Mucosa of descending colon (tissue), 3 donors: ENCODE results near the gene CASP8. TPM values are rescaled to one million over a fixed set of nuclear protein-coding genes. Genes with fewer than 3 reads are reported as not detected.

Source experiments
- ATAC-seq: fragments of 200-7000 bp; cut with Tn5 transposase; one replicate; pipeline ENCODE4 v1.9.1; 2020; ENCODE audit warnings: mild to moderate bottlenecking, moderate library complexity
- DNase-seq, 3 donors: peaks; one replicate each; pipeline ENCODE4 v3.0.0-alpha.2; 2020
- H3K36me3 ChIP-seq: fragments of 200-600 bp; one replicate; pipeline ENCODE4 v1.8.0; 2021; ENCODE audit warnings: low read depth, mild to moderate bottlenecking
- H3K4me1 ChIP-seq: fragments of 200-600 bp; one replicate; pipeline ENCODE4 v1.8.0; 2021; ENCODE audit warnings: low read depth, mild to moderate bottlenecking
- H3K4me3 ChIP-seq: fragments of 200-600 bp; one replicate; pipeline ENCODE4 v1.8.0; 2021; ENCODE audit warnings: mild to moderate bottlenecking
- H3K9me3 ChIP-seq: fragments of 200-600 bp; one replicate; pipeline ENCODE4 v1.8.0; 2021; ENCODE audit warnings: mild to moderate bottlenecking
- CTCF ChIP-seq: fragments of 200-600 bp; IDR thresholded peaks from one replicate; pipeline ENCODE4 v1.8.0; 2022; ENCODE audit warnings: antibody characterized with exemption, mild to moderate bottlenecking
- intact Hi-C, 2 donors: fragments of 100-400 bp; cut with DNase I in 1 of 2; cut with micrococcal nuclease in 1 of 2; formaldehyde crosslinking; loops; one replicate each; pipeline versions ENCODE4 v1.11.0 to v1.11.1; 2022; cut with DNase I, micrococcal nuclease
- total RNA-seq, 3 donors: library from RNA; stranded (reverse); fragmentation: NEBNext Ultra II Directional in 2 of 3; extraction: Animal tissue kit (Norgen Biotek cat#: 25700) in 2 of 3; gene quantifications; one replicate each; pipeline versions ENCODE4 v1.2.1 to v1.2.4, GENCODE V29; 2021 to 2023
- donor health status: DM: no; HTN: no; CAD: no; lungs with moderate emphysema.
- donor health status: DM: no; HTN: no; CAD: no.
- donor health status: DM: no; HTN: yes; CAD: no.

CASP8 gene
- total RNA-seq, 3 donors from 2014 or later, result 38.4 to 49.8 (median 48.9) TPM

DNA sequence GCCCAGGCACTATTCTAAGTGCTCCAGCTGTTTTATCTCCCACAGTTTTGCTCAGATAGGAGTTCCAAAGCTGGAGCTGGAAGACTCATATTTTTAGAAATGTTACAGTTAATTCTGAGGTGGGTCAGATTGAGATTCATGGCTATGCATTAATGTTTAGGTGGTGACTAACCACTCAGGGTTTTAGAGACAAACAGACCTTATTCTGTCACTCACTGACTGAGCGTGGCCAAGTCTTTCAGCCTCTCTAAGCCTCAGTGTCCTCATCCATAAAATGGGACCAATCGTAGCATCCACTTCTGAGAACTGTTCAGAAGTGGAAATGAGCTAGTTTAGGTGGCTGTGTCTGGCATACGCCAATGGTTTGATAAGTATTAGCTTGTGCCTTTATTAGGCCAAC, 4.3 kb upstream of the CASP8 start:
- Histone ChIP-seq H3K4me3 (no peak overlapping the region), H3K36me3 (no peaks in the 10 kb centered on the region), H3K9me3 (no peaks in the 10 kb centered on the region), H3K4me1 (peaks cover 19% of the 10 kb centered on the region)
- ATAC-seq (no peak), DNase-seq (no peak)
- intact Hi-C loops, result no loop called here
- TF ChIP-seq CTCF, result no peak

GRCh38 chr2:201257381-201257955, 2.9 kb upstream of the CASP8 start:
- Histone ChIP-seq H3K9me3 (no peaks in the 10 kb centered on the region), H3K36me3 (no peaks in the 10 kb centered on the region), H3K4me1 (peaks cover 19% of the 10 kb centered on the region), H3K4me3 (peak overlapping the region; percentile 21)
- DNase-seq, result peak; percentile 68 to 72 (median 69)
- intact Hi-C loops, result no loop called here
- TF ChIP-seq CTCF, result no peak
- peak; percentile 71 for ATAC-seq

DNA sequence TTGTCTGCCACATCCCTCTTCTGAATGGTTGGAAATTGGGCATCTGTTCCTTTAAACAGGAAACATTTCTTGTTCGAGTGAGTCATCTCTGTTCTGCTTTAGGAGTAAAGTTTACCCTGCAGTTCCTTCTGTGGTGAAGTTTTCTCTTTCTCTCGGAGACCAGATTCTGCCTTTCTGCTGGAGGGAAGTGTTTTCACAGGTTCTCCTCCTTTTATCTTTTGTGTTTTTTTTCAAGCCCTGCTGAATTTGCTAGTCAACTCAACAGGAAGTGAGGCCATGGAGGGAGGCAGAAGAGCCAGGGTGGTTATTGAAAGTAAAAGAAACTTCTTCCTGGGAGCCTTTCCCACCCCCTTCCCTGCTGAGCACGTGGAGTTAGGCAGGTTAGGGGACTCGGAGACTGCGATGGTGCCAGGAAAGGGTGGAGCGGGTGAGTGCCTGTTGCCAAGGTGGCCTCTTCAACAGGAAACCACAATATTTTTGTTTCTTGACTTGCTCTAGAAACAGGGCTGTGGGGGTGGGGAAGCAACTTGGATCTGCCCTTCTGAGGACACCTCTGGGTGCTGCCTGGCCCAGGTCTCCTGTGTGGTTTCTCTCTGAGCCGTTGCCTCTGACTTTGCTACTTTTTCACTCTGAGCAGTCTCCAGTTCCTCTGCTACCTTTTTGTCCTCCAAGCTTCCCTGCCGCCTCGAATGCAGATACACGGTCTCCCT, 2.2 kb upstream of the CASP8 start:
- Histone ChIP-seq H3K4me3 (peak overlapping the region; percentile 21), H3K4me1 (peaks cover 19% of the 10 kb centered on the region), H3K36me3 (no peaks in the 10 kb centered on the region), H3K9me3 (no peaks in the 10 kb centered on the region)
- no peak for TF ChIP-seq CTCF
- DNase-seq (peak; percentile 84 to 91 (median 91)), ATAC-seq (peak; percentile 80)
- intact Hi-C loops, result no loop called here

- H3K9me3 ChIP-seq, result no peaks in the 10 kb centered on the region
- intact Hi-C loops, result no loop called here
- H3K4me1 ChIP-seq, result peaks cover 19% of the 10 kb centered on the region
- peak; percentile 19 for ATAC-seq
- H3K36me3 ChIP-seq, result no peaks in the 10 kb centered on the region
- no peak for DNase-seq
- H3K4me3 ChIP-seq, result peak overlapping the region; percentile 21
- no peak for TF ChIP-seq CTCF
These were observed 1.4 kb upstream of the CASP8 start for GRCh38 chr2:201258666-201259615.

- Histone ChIP-seq H3K4me1 (peaks cover 19% of the 10 kb centered on the region), H3K4me3 (no peak overlapping the region), H3K9me3 (no peaks in the 10 kb centered on the region), H3K36me3 (no peaks in the 10 kb centered on the region)
- DNase-seq (peak; percentile 52 to 80 (median 66)), ATAC-seq (peak; percentile 9)
- intact Hi-C loops, result no loop called here
- no peak for TF ChIP-seq CTCF
These were observed 1.1 kb downstream of the CASP8 start for GRCh38 chr2:201261471-201261870.
